Measurements from ENCODE around the gene CXCR5. TPM values are rescaled to one million over a fixed set of nuclear protein-coding genes. Genes with fewer than 3 reads are reported as not detected.

CXCR5 gene
- total and polyA plus RNA-seq, 4 donors = 0.06 to 0.92 TPM; not detected in 2

- no peak for TF ChIP-seq ZBTB33 (IDR thresholded peaks at IDR 0.05)
Observed at GRCh38 chr11:118843565-118843964, 40.1 kb upstream of the CXCR5 start (continued).

DNA sequence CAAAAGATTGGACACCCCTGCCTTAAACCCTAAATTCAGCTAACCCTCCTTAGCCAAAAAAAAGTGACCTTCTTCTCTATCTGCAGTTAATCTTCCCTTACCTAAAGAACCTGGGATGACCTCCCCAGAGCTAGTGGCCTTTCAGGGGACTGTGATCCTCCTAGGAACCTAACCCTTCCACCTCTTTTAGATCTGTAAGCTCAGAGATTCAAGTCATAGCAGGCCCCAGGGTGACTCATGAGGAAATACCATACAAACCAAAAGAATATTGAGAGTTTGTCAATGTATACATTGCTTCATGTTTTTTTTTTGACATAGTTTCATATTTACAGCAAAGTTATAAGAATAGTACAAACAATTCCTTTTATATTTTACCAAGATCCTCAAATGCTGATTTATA, 38.3 kb upstream of the CXCR5 start:
- no peak overlapping the region for H3K9ac ChIP-seq (ENCODE audit: low read depth in 1 of 2, low read length in 2 of 2)
- H3K4me1 ChIP-seq (ENCODE audit: control insufficient read depth in 4 of 4, insufficient read depth in 4 of 4, low read length in 3 of 4) = peaks cover 4 to 19% (median 16%) of the 10 kb centered on the region in 4 donors

More for the DNA sequence above, 38.3 kb upstream of the CXCR5 start:
- DNase-seq (ENCODE audit: low spot score) = no peak
- no peak overlapping the region for H3K4me3 ChIP-seq (ENCODE audit: low read depth in 1 of 3, low read length in 3 of 3)
- H3K9me3 ChIP-seq (ENCODE audit: control insufficient read depth in 4 of 4, low read length in 3 of 4) = no peaks in the 10 kb centered on the region
- no peaks in the 10 kb centered on the region for H3K27me3 ChIP-seq (ENCODE audit: control insufficient read depth in 4 of 4, insufficient read depth in 4 of 4, low read length in 3 of 4)
- no peak overlapping the region for H3K27ac ChIP-seq (ENCODE audit: low read depth in 1 of 2, low read length in 2 of 2)
- TF ChIP-seq JUND (IDR thresholded peaks at IDR 0.05) (no peak), RAD21 (IDR thresholded peaks at IDR 0.05) (no peak), ZBTB33 (IDR thresholded peaks at IDR 0.05) (no peak), GABPA (IDR thresholded peaks at IDR 0.05 in 1 of 2, conservative IDR thresholded peaks at IDR 0.05 in 1 of 2) (no peak), TAF1 (conservative IDR thresholded peaks at IDR 0.05) (no peak), YY1 (IDR thresholded peaks at IDR 0.05) (no peak), FOXA2 (IDR thresholded peaks at IDR 0.05) (no peak), EGR1 (IDR thresholded peaks at IDR 0.05; ENCODE audit: low read depth in 2 of 2) (no peak), REST (IDR thresholded peaks at IDR 0.05) (no peak), HNF4G (IDR thresholded peaks at IDR 0.05) (no peak), CTCF (IDR thresholded peaks at IDR 0.05; ENCODE audit: low read depth, low read length, missing input control) (no peak), FOXA1 (IDR thresholded peaks at IDR 0.05) (no peak), HNF4A (conservative IDR thresholded peaks at IDR 0.05) (no peak)
- TF ChIP-seq, protein P1, sequence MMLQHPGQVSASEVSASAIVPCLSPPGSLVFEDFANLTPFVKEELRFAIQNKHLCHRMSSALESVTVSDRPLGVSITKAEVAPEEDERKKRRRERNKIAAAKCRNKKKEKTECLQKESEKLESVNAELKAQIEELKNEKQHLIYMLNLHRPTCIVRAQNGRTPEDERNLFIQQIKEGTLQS (IDR thresholded peaks at IDR 0.05) = no peak
- TF ChIP-seq, protein P2, sequence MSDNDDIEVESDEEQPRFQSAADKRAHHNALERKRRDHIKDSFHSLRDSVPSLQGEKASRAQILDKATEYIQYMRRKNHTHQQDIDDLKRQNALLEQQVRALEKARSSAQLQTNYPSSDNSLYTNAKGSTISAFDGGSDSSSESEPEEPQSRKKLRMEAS (IDR thresholded peaks at IDR 0.05) = no peak
- no peaks in the 10 kb centered on the region for H3K36me3 ChIP-seq (ENCODE audit: control insufficient read depth in 4 of 4, insufficient read depth in 3 of 4, low read depth in 1 of 4, low read length in 3 of 4)

All from liver (tissue), 9 donors.